HCT116 (cell line): ENCODE measurements around the gene BMP5. TPM values are rescaled to one million over a fixed set of nuclear protein-coding genes. Genes with fewer than 3 reads are reported as not detected.

Experiments used
- ATAC-seq: fragments of 200-7000 bp; cut with Tn5 transposase; 2 replicates; pipeline ENCODE4 v1.9.1; 2020; ENCODE audit warnings: mild to moderate bottlenecking, moderate library complexity
- BruUV-seq: library from RNA; stranded (reverse); fragments of 400-500 nt; replicated peaks from 2 replicates; lab custom pipeline; 2021; lab: Mats Ljungman, UMichigan
- CTCF ChIA-PET: fragments of 300-600 bp; sonication (Branson Sonifier 250); formaldehyde crosslinking; loops from one replicate; lab custom pipeline; 2021; ENCODE audit warnings: antibody characterized with exemption; lab: Charles Lee
- POLR2A ChIA-PET: fragments of 300-600, 350-600 bp; sonication (Branson Sonifier 250); formaldehyde crosslinking; loops from one replicate; lab custom pipeline; 2021; ENCODE audit warnings: antibody characterized with exemption; lab: Charles Lee
- RAD21 ChIA-PET, 2 experiments: fragments of 300-600 bp; sonication (Branson Sonifier 250); formaldehyde crosslinking; loops; one replicate each; lab custom pipeline; 2023; ENCODE audit warnings: low total read pairs in 2 of 2; ENCODE audit not compliant: uncharacterized antibody in 2 of 2, unreplicated experiment in 2 of 2, low non-redundant PET in 1 of 2; lab: Charles Lee
- DNase-seq: peaks from one replicate; pipeline ENCODE4 v3.0.0-alpha.2; 2010; ENCODE audit warnings: low read depth, low spot score
- H2AFZ ChIP-seq: fragments of 200-600 bp; shearing (Covaris generic), sonication (generic); 2 replicates; pipeline ENCODE4 v1.6.1; 2017; ENCODE audit warnings: low read depth, mixed run types, mixed read lengths, antibody characterized with exemption, low read length; ENCODE audit not compliant: poor library complexity, severe bottlenecking
- H3K27ac ChIP-seq: 2 replicates; pipeline ENCODE4 v1.5.1; 2012; ENCODE audit warnings: low read depth, low read length
- H3K27me3 ChIP-seq: fragments of 200-600 bp; sonication (generic); 2 replicates; pipeline ENCODE4 v1.6.1; 2016; ENCODE audit warnings: mixed run types, low read length, mixed read lengths; ENCODE audit not compliant: insufficient read depth
- H3K36me3 ChIP-seq, 2 experiments: fragments of 200-500 bp in 1 of 2; fragments of 200-600 bp in 1 of 2; sonication (Bioruptor generic) in 1 of 2; sonication (generic) in 1 of 2; 2 replicates each; pipeline versions ENCODE4 v1.5.1 to v1.6.1; 2014 to 2016; ENCODE audit warnings: low read length in 2 of 2, inconsistent platforms in 1 of 2, mixed read lengths in 1 of 2, mixed run types in 1 of 2; ENCODE audit not compliant: insufficient read depth in 2 of 2, control insufficient read depth in 1 of 2
- H3K4me1 ChIP-seq, 2 experiments: fragments of 200-600 bp in 1 of 2; sonication (generic) in 1 of 2; 2 replicates each; pipeline versions ENCODE4 v1.5.1 to v1.6.1; 2012 to 2017; ENCODE audit warnings: low read length in 2 of 2, inconsistent platforms in 1 of 2, mild to moderate bottlenecking in 1 of 2, mixed read lengths in 1 of 2, mixed run types in 1 of 2, moderate library complexity in 1 of 2; ENCODE audit not compliant: insufficient read depth in 2 of 2, control insufficient read depth in 1 of 2
- H3K4me2 ChIP-seq: fragments of 200-600 bp; sonication (generic); 2 replicates; pipeline ENCODE4 v1.6.1; 2017; ENCODE audit warnings: mixed run types, low read length, mixed read lengths
- H3K4me3 ChIP-seq, 2 experiments: fragments of 200-600 bp in 1 of 2; sonication (generic) in 1 of 2; replicated peaks in 1 of 2; 2 replicates each; pipeline ENCODE4 v1.5.1; 2011 to 2016; ENCODE audit warnings: low read length in 2 of 2, control low read depth in 1 of 2, low read depth in 1 of 2, mild to moderate bottlenecking in 1 of 2, mixed read lengths in 1 of 2, mixed run types in 1 of 2
- H3K79me2 ChIP-seq: fragments of 200-600 bp; sonication (generic); 2 replicates; pipeline ENCODE4 v1.6.1; 2017; ENCODE audit warnings: mild to moderate bottlenecking, mixed run types, low read length, moderate library complexity, mixed read lengths; ENCODE audit not compliant: insufficient read depth
- H3K9ac ChIP-seq: fragments of 200-600 bp; sonication (generic); 2 replicates; pipeline ENCODE4 v1.6.1; 2016; ENCODE audit warnings: low read length, mixed read lengths
- H3K9me2 ChIP-seq: fragments of 200-600 bp; sonication (generic), shearing (Covaris generic); 2 replicates; pipeline ENCODE4 v1.6.1; 2017; ENCODE audit warnings: mixed run types, mild to moderate bottlenecking, moderate library complexity; ENCODE audit not compliant: insufficient read depth
- H3K9me3 ChIP-seq, 2 experiments: fragments of 200-500 bp in 1 of 2; fragments of 200-600 bp in 1 of 2; sonication (Bioruptor generic) in 1 of 2; sonication (generic) in 1 of 2; 2 replicates each; pipeline ENCODE4 v1.6.1; 2014 to 2017; ENCODE audit warnings: low read length in 2 of 2, mixed read lengths in 2 of 2, inconsistent platforms in 1 of 2, low read depth in 1 of 2, mild to moderate bottlenecking in 1 of 2, mixed run types in 1 of 2, moderate library complexity in 1 of 2; ENCODE audit not compliant: control insufficient read depth in 1 of 2, insufficient read depth in 1 of 2
- H4K20me1 ChIP-seq: fragments of 200-600 bp; sonication (generic), shearing (Covaris generic); 2 replicates; pipeline ENCODE4 v1.6.1; 2017; ENCODE audit warnings: mixed run types, mild to moderate bottlenecking, moderate library complexity; ENCODE audit not compliant: insufficient read depth
- ATF3 ChIP-seq: IDR thresholded peaks from 2 replicates; pipeline ENCODE4 v1.6.1; 2012
- CBX3 ChIP-seq: IDR thresholded peaks from 2 replicates; pipeline ENCODE4 v1.6.1; 2012; ENCODE audit warnings: low read depth
- CEBPB ChIP-seq: IDR thresholded peaks from 2 replicates; pipeline ENCODE4 v1.6.1; 2012; ENCODE audit warnings: low read depth
- CTCF ChIP-seq, 3 experiments: fragments of 200-600 bp in 1 of 3; sonication (generic) in 1 of 3; IDR thresholded peaks in 2 of 3; conservative IDR thresholded peaks in 1 of 3; 2 replicates each; pipeline ENCODE4 v1.5.1; 2012 to 2017; ENCODE audit warnings: low read depth in 2 of 3, low read length in 2 of 3, antibody characterized with exemption in 1 of 3, borderline replicate concordance in 1 of 3, control low read depth in 1 of 3, mild to moderate bottlenecking in 1 of 3, mixed read lengths in 1 of 3, mixed run types in 1 of 3, moderate library complexity in 1 of 3; ENCODE audit not compliant: insufficient read depth in 1 of 3
- EGR1 ChIP-seq: IDR thresholded peaks from 2 replicates; pipeline ENCODE4 v1.6.1; 2012; ENCODE audit warnings: low read depth
- ELF1 ChIP-seq: IDR thresholded peaks from 2 replicates; pipeline ENCODE4 v1.6.1; 2012; ENCODE audit warnings: low read depth, borderline replicate concordance
- EZH2phosphoT487 ChIP-seq: fragments of 200-600 bp; IDR thresholded peaks from 2 replicates; pipeline ENCODE4 v1.6.1; 2018; ENCODE audit warnings: antibody characterized with exemption, borderline replicate concordance
- FOSL1 ChIP-seq: IDR thresholded peaks from 2 replicates; pipeline ENCODE4 v1.6.1; 2012; ENCODE audit warnings: low read depth
- MAX ChIP-seq: IDR thresholded peaks from 2 replicates; pipeline ENCODE4 v1.6.1; 2012
- POLR2A ChIP-seq: IDR thresholded peaks from 2 replicates; pipeline ENCODE4 v1.7.0; 2011; ENCODE audit warnings: borderline replicate concordance; ENCODE audit not compliant: insufficient read depth, insufficient read length; ENCODE audit errors: extremely low read depth
- POLR2AphosphoS5 ChIP-seq: IDR thresholded peaks from 2 replicates; pipeline ENCODE4 v1.6.1; 2011; ENCODE audit warnings: mild to moderate bottlenecking, low read depth, low read length, moderate library complexity
- RAD21 ChIP-seq: IDR thresholded peaks from 2 replicates; pipeline ENCODE4 v1.6.1; 2012; ENCODE audit warnings: low read depth, mild to moderate bottlenecking
- SRF ChIP-seq: IDR thresholded peaks from 2 replicates; pipeline ENCODE4 v1.6.1; 2012; ENCODE audit warnings: low read depth
- TCF7L2 ChIP-seq: IDR thresholded peaks from 2 replicates; pipeline ENCODE4 v1.7.0; 2011; ENCODE audit warnings: borderline replicate concordance, inconsistent platforms; ENCODE audit not compliant: insufficient read depth, insufficient read length; ENCODE audit errors: extremely low read depth
- ZBTB33 ChIP-seq: IDR thresholded peaks from 2 replicates; pipeline ENCODE4 v1.6.1; 2011; ENCODE audit warnings: mild to moderate bottlenecking, low read length, moderate library complexity; ENCODE audit not compliant: insufficient replicate concordance; ENCODE audit errors: extremely low read depth
- ZFX ChIP-seq: fragments of 450-650 bp; IDR thresholded peaks from 2 replicates; pipeline ENCODE4 v1.6.1; 2017
- ZNF274 ChIP-seq: fragments of 200-500 bp; sonication (Bioruptor generic); IDR thresholded peaks from 2 replicates; pipeline ENCODE4 v1.6.1; 2014; ENCODE audit warnings: mild to moderate bottlenecking, low read depth, low read length, inconsistent platforms
- intact Hi-C: fragments of 100-400 bp; cut with micrococcal nuclease; formaldehyde crosslinking; loops from 2 replicates; pipeline ENCODE4 v1.10.0; 2022
- total RNA-seq: library from RNA; stranded (reverse); gene quantifications from one replicate; pipeline ENCODE4 v1.2.1, GENCODE V29; 2021; ENCODE audit not compliant: unreplicated experiment

The BMP5 gene
- total RNA-seq, 1 experiment from 2014 or later: not detected

GRCh38 chr6:55822815-55823214, 52.6 kb downstream of the BMP5 start:
- no peak overlapping the region for H3K4me3 ChIP-seq

More at GRCh38 chr6:55822815-55823214, 52.6 kb downstream of the BMP5 start:
- no peak overlapping the region for H3K4me2 ChIP-seq
- no peaks in the 10 kb centered on the region for H4K20me1 ChIP-seq
- DNase-seq (no peak), ATAC-seq (no peak)
- H2AFZ ChIP-seq: no peak overlapping the region
- TF ChIP-seq POLR2AphosphoS5: no peak
- no peak for TF ChIP-seq CEBPB
- no peak for TF ChIP-seq SRF
- no peak for TF ChIP-seq RAD21
- no peak for TF ChIP-seq ZNF274
- TF ChIP-seq MAX: no peak
- TF ChIP-seq EZH2phosphoT487: no peak
- no peak for TF ChIP-seq TCF7L2
- TF ChIP-seq POLR2A: no peak
- no peak for TF ChIP-seq ELF1
- no peak for TF ChIP-seq ZFX
- TF ChIP-seq FOSL1: no peak
- TF ChIP-seq CTCF (IDR thresholded peaks at IDR 0.05 in 2 of 3, conservative IDR thresholded peaks at IDR 0.05 in 1 of 3; ENCODE audit: borderline replicate concordance in 1 of 3, insufficient read depth in 1 of 3, low read depth in 2 of 3, low read length in 2 of 3): no peak
- TF ChIP-seq EGR1: no peak
- no peak for TF ChIP-seq CBX3
- no peak for TF ChIP-seq ATF3
- TF ChIP-seq ZBTB33: no peak
- intact Hi-C loops: no loop called here
- H3K79me2 ChIP-seq: no peaks in the 10 kb centered on the region
- H3K9ac ChIP-seq: no peak overlapping the region
- no TSS peak for BruUV-seq
- no peaks in the 10 kb centered on the region for H3K9me3 ChIP-seq
- H3K4me1 ChIP-seq: no peaks in the 10 kb centered on the region
- H3K27ac ChIP-seq: no peak overlapping the region
- ChIA-PET CTCF (no interaction called here), POLR2A (no interaction called here), RAD21 (no interaction called here)
- no peaks in the 10 kb centered on the region for H3K36me3 ChIP-seq
- no peaks in the 10 kb centered on the region for H3K9me2 ChIP-seq
- H3K27me3 ChIP-seq: peaks cover 58% of the 10 kb centered on the region
